Testis (tissue), 3 donors: ENCODE data around the gene ANGPT4. TPM values are rescaled to one million over a fixed set of nuclear protein-coding genes. Genes with fewer than 3 reads are reported as not detected.

Experiments
- DNase-seq: peaks from one replicate; pipeline ENCODE4 v3.0.0-alpha.2; 2019
- H3K27ac ChIP-seq, 2 donors: fragments of 200-600 bp; sonication (generic); one replicate each; pipeline ENCODE4 v1.5.1; 2019
- H3K27me3 ChIP-seq: fragments of 200-600 bp; sonication (generic); one replicate; pipeline ENCODE4 v1.5.1; 2019
- H3K36me3 ChIP-seq: fragments of 200-600 bp; sonication (generic); one replicate; pipeline ENCODE4 v1.5.1; 2017; ENCODE audit warnings: low read depth; ENCODE audit errors: missing control alignments
- H3K4me1 ChIP-seq: fragments of 200-600 bp; sonication (generic); one replicate; pipeline ENCODE4 v1.5.1; 2019
- H3K4me3 ChIP-seq, 2 donors: fragments of 200-600 bp; sonication (generic); one replicate each; pipeline ENCODE4 v1.5.1; 2017 to 2019
- H3K9me3 ChIP-seq: fragments of 200-600 bp; sonication (generic); one replicate; pipeline ENCODE4 v1.5.1; 2017
- CTCF ChIP-seq, 3 experiments: fragments of 450-650 bp in 2 of 3; fragments of 200-600 bp in 1 of 3; sonication (generic) in 1 of 3; IDR thresholded peaks; one replicate each; pipeline ENCODE4 v1.5.1; 2016 to 2019; ENCODE audit warnings: antibody characterized with exemption in 3 of 3, mild to moderate bottlenecking in 2 of 3, moderate library complexity in 1 of 3
- POLR2A ChIP-seq: fragments of 450-650 bp; IDR thresholded peaks from one replicate; pipeline ENCODE4 v1.6.1; 2017; ENCODE audit warnings: antibody characterized with exemption, mild to moderate bottlenecking, moderate library complexity
- WGBS, 2 donors: methylation state at CpG; one replicate each; pipeline ENCODE4 v1.1.5; 2018; 5-methylcytosine and 5-hydroxymethylcytosine counted together
- intact Hi-C: fragments of 100-400 bp; cut with DNase I; formaldehyde crosslinking; loops from one replicate; pipeline ENCODE4 v1.15.1; 2023; ENCODE audit warnings: low total_unique reads
- polyA plus RNA-seq: library from polyadenylated mRNA; stranded (reverse); fragments of 350-450 nt; fragmentation: Illumina TruSeq; extraction: RNeasy Lipid Tissue Mini Kit (QIAGEN cat#74804); gene quantifications from one replicate; pipeline ENCODE4 v1.2.3, GENCODE V29; 2014; ENCODE audit warnings: low read depth, low replicate concordance; ENCODE audit not compliant: insufficient read depth
- total RNA-seq, 2 donors: library from RNA; depleted of rRNA; stranded (reverse); fragments of >200 nt; gene quantifications; one replicate each; pipeline ENCODE4 v1.2.3, GENCODE V29; 2016

ANGPT4 gene
- total and polyA plus RNA-seq, 3 donors from 2014 or later, result 0.56 to 1.2 (median 0.79) TPM

- DNase-seq, result no peak
- Histone ChIP-seq H3K36me3 (no peaks in the 10 kb centered on the region), H3K27ac (no peak overlapping the region), H3K4me3 (no peak overlapping the region), H3K4me1 (peaks cover 23% of the 10 kb centered on the region), H3K9me3 (no peaks in the 10 kb centered on the region), H3K27me3 (no peaks in the 10 kb centered on the region)
- intact Hi-C loops, result loop anchor here (10.0 kb wide), 1 partner anchor 65 kb away; no protein-coding TSS in a partner anchor
- WGBS, 2 donors, result 72 to 75% methylated on average over 8 to 10 of the region's 10 CpGs
- TF ChIP-seq POLR2A (no peak), CTCF (IDR thresholded peaks at IDR 0.05) (no peak)
These were observed 26.1 kb downstream of the ANGPT4 start for GRCh38 chr20:889932-890463.

- H3K27me3 ChIP-seq, result no peaks in the 10 kb centered on the region
- H3K4me1 ChIP-seq, result peaks cover 28% of the 10 kb centered on the region
- H3K4me3 ChIP-seq, result no peak overlapping the region
- no peak for DNase-seq
- 93 to 97% methylated on average over 5 of the region's 5 CpGs for WGBS, 2 donors
- no peaks in the 10 kb centered on the region for H3K9me3 ChIP-seq
- no peaks in the 10 kb centered on the region for H3K36me3 ChIP-seq
- intact Hi-C loops, result loop anchor here (10.0 kb wide), 1 partner anchor 66 kb away; no protein-coding TSS in a partner anchor
- no peak for TF ChIP-seq POLR2A
- no peak for TF ChIP-seq CTCF (IDR thresholded peaks at IDR 0.05)
- no peak overlapping the region for H3K27ac ChIP-seq
These were observed 27.0 kb downstream of the ANGPT4 start for GRCh38 chr20:889106-889505.

- DNase-seq, result no peak
- H3K36me3 ChIP-seq, result no peaks in the 10 kb centered on the region
- H3K4me3 ChIP-seq, result no peak overlapping the region
- no peaks in the 10 kb centered on the region for H3K27me3 ChIP-seq
- intact Hi-C loops, result loop anchor here (10.0 kb wide), 1 partner anchor 67 kb away; no protein-coding TSS in a partner anchor
- no peaks in the 10 kb centered on the region for H3K9me3 ChIP-seq
- 74% methylated on average over 2 of the region's 2 CpGs; no CpG with 5 or more reads in 1 of the 2 donors for WGBS, 2 donors
- peaks cover 28% of the 10 kb centered on the region for H3K4me1 ChIP-seq
- no peak overlapping the region for H3K27ac ChIP-seq
- TF ChIP-seq POLR2A (no peak), CTCF (IDR thresholded peaks at IDR 0.05) (no peak)
These were observed 28.1 kb downstream of the ANGPT4 start for GRCh38 chr20:888057-888456.

GRCh38 chr20:887137-887536 is 29.0 kb downstream of the ANGPT4 start:
- no peak for DNase-seq
- H3K36me3 ChIP-seq, result no peaks in the 10 kb centered on the region
- TF ChIP-seq POLR2A (no peak), CTCF (IDR thresholded peaks at IDR 0.05) (no peak)
- 86 to 94% methylated on average over 2 of the region's 2 CpGs for WGBS, 2 donors
- H3K9me3 ChIP-seq, result no peaks in the 10 kb centered on the region
- H3K27ac ChIP-seq, result no peak overlapping the region
- intact Hi-C loops, result loop anchor here (10.0 kb wide), 1 partner anchor 68 kb away; no protein-coding TSS in a partner anchor
- peaks cover 28% of the 10 kb centered on the region for H3K4me1 ChIP-seq
- H3K27me3 ChIP-seq, result no peaks in the 10 kb centered on the region
- H3K4me3 ChIP-seq, result no peak overlapping the region
